Effector CD8-positive, alpha-beta T cell (primary cell): ENCODE measurements around the gene CCDC51.

Experiments used
- DNase-seq: peaks from one replicate; lab custom pipeline; 2025; lab: John Stamatoyannopoulos, UW

The CCDC51 gene

DNA sequence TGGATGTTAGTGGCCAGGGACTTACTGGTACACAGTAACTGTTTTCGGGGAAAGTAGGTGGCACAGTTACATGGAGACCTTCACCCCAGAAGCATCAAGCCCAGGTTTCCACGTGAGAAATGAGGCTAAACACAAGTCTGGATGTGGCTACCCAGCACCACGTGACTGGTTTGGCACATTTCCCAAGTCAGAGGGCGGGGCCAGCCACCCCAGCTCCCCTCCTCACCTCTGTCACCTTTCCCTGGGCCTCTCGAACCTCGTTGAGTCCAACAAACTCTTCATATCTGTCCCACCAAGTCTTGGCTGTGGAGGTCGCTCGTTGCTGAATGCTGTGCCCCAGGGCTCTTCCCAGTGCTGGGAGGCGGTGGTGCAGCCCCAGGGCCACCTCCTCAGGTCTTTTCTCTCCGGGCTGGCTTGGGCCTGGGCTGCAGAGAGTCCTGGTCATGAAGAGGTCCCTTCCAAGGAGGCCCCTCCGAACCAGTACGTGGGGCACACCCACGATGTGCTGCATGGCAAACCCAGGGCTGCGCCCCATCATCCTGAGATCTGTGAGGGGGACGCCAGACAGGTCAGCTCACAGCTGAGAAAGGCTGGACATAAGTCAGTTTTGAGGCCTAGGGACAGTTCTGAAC lies 5.2 kb downstream of the CCDC51 start:
- no peak for DNase-seq

DNA sequence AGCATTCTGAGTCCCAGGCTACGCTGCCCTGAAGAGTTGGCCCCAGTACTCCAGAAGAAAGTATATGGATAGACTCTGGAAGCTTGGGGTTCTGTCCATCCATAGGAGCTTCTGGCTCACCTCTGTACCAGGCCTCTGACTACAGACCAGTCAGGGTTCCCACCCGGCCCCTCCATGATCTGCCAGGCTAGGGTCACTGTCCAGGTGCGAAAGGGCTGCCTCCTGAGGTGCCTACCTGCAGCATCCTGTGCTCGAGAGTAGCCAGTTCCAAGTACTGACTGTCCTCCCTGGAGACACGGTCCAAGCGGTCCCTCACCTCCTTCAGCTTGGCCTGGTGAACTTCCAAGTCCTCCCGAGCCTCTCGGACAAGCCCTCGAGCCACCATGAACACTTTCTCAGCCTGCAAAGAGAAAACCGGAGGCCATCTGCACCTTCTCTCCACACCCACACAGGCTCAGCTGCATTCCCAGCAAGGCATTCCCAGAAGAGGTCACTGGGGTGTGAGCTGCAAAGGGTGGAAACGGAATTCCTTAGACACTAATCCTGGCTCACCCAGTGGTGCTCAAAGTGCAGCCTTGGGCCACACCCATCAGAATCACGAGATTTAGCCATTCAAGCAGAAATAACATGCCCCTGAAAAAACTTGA lies 6.3 kb downstream of the CCDC51 start:
- no peak for DNase-seq

DNA sequence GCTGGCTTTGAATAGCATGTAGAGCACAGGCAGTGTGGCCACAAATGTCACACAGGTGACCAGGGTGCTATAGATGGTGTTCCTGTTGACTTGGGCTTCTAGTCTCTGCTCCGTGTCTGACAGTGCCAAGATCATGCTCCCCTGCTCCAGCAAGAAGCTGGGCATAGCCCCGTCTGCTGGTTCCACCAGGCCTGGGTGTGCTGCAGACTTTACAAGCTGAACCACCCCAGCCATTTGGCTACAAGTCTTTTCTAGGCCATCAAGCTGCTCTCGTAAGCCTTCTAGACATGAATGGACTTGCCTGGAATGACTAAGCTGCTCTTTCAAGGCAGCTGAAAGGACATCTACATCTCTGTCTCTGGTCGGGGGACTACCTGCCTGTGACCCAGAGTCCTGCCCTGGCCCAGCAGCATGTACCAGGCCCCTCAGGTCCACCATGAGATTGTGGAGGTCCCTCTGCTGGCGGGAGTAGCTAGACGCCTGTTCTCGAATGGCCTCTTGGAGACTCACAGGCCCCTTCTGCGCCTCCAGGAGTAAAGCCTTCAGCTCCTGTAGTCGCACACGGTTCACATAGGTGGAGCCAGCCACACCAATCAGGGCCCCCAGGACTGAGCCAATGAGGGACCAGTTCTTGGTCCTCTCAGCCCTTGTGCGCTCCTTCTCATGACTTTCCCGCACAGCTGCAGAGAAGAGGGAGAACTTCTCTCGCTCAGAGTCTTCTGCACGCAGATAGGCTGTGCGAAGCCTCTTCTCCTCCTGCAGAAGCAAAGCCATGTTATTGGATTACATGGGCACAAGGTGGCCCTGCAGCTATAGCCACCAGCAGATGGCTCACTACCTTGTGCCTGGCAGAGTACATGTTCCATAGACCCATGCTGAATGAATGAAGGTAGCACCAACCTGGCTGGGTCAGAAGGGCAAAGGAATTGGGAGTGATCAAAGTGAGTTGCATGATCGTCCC lies 7.2 kb downstream of the CCDC51 start:
- DNase-seq, result no peak

DNA sequence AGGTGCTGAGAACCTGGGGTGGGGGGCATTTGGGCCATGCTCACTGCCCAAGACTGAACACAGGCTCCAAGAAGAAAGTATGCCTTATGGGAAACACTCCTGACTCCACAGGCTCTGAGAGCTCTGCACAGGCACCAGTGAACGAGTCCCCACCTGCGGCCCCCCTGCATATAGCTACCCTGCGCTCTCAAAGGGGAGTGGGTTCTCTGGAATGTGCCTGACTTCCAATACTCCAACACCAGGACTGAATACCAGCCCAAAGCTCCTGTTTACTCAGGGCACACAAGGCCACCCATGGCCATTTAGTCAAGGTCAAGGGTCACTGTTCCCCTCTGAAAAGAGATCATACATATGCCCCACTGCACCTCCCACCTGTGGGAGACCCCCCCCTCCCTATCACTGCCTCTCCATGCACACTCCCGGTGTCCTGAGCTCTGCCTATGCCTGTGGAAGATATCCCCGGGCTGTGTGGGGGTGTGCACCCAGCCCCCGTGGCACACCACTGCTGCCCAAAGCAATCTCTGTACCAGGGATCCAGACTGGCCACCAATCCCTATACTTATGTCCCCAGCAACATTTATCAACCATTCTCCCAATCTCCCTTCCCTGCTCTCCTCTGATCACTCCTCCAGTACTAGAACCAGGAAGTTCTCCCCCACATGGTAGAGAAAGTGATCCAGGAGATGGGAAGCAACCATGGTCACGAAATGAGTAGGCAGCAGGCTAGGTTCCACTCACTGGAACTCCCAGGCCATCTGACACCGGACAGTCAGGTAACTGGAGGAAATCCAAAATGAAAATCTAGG lies 8.5 kb downstream of the CCDC51 start:
- DNase-seq, result no peak

DNA sequence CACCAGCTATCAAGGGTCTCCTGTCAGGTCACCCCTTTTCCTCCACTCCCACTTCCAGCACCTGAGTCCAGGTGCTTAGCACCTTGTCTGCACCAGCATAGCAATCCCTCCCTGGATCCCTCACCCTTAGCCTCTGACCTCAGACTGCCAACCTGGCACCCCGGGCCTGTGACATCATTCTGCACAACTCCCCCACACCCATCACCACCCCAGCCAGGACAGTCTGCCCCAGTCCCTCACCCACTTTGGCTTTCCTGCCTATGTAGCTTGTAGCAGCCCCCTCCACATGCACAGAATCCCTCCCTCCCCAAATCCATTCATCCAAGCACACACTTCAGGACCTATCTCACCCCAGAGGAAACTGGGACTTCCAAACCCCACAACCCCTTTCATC lies 9.2 kb downstream of the CCDC51 start:
- DNase-seq, result no peak

DNA sequence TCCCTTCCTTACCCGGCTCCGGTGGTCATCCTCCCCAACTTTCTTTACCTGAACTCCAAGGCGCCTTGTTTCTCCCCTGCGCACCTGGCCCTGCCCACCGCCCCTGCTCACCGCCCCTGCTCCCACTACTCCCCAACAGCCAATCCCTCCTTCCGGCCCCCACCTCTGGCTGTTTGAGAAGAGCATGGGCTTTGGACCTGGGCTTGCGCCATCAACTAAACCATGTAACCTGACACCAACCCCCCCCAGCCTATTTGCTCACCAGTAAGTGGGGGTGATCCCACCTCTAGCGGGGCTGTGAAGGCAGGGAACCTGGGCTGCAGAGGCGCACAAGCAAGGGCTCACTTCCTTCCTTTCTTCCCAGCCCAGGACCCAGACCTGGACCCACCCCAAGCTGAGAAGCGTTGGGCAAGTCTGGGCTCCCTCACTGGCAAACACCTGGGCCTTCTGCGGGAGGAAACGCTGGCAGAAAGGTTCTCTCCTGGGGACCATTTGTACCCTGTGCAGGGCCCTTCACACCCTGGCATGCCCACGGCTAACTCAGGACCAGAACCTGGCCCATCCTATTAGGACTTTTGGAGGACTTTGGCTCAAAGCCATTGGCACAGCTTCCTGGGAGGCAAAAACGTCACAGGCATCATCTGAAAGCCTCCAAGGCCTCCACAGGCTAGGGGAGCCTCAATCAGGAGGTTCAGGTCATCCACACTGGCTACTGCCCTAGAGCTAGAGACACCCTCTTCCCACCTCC lies 9.8 kb downstream of the CCDC51 start, which contains the start of gene PLXNB1:
PLXNB1 (minus strand) TSS at position 127 of the 748 bp plus-strand sequence. CDS start 5,475 bp downstream, outside the sequence.
- DNase-seq, result peak; percentile 9

DNA sequence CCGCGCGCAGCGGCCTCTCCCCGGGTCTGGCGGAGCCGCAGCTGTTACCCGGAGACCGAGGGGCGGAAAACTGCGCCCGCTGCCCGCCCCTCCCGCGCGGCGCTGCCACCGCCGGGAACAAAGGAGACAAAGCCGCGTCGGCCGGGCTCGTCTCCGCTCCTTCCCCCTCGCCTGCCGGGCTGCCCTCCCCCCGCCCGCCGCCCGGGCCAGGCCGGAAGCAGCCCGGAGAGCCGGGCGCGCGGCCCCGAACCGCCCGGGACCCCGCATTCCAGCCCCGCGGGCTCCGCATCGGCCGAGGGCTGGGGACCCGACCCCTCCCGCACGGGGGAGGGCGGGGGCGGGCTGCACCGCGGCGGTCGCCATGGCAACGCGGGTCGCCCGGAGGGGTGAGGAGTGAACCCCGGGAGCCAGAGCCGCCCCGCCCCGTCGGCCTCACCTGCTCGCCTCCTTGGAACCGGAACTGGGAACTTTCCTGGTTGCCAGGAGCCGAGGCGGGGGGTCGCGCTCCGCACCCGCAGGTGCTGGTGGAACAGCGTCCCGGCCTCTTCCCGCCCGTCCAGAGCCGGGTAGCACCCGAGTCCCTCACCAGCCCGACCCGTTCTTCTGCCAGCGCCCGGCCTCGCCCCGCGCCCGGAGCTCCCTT lies 10.5 kb downstream of the CCDC51 start:
- peak; percentile 58 for DNase-seq

DNA sequence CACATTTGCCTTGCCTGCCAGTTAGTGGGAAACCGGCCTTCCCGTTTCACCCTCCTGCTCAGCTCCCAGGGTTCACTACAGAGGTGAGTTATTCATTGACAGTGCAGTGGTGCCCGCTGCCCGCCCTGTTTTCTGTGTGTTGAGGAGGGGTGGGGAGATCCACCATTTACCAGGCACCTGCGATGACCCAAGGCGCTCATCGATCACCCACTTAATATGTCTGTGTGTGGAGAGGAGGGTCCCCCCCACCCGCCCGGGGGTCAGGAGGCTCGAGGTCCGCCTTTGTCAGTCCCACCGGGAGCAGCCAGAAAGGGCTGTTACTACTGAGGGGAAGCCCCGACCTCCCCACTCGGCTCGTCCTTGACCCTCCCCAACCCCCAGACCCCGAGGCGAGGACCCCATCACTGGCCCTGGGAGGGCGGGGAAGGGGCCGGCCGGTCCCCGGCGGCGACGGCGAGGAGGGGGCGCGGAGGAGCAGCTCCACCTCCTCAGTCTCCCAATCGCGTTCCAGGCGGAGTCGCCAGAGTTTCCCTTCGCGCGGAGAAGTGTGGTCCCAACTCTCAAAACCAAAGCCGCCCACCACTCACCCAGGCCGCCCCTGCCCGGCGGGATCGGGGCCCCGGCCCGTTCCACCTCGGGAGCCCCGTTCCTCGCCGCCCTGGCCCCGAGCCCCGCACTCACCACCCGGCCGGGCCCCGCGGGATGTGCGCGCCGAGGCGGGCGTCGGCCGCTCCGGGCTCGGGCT lies 11.2 kb downstream of the CCDC51 start:
- no peak for DNase-seq

DNA sequence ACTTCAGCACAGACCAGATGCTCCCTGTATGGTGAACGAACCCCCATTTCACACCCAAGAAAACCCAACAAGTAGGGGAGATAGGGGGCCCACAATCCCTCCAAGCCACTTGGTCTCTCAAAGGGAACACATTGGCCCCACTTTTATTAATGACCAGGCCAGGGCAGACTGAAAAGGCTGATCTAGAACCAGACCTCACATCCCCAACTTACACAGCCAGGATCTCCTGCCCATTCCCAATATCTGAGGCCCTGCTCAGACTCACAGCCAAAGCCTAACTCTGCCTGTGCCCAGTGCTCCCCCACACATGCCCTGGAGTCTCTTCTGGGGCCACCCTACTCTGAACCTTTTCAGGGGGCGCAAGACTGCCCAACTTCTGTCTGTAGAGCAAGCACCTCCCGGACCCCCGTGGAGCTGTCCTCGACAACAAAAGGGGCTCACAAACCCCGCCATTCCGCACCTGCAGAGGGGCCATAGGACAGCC lies 11.8 kb downstream of the CCDC51 start:
- DNase-seq, result no peak

DNA sequence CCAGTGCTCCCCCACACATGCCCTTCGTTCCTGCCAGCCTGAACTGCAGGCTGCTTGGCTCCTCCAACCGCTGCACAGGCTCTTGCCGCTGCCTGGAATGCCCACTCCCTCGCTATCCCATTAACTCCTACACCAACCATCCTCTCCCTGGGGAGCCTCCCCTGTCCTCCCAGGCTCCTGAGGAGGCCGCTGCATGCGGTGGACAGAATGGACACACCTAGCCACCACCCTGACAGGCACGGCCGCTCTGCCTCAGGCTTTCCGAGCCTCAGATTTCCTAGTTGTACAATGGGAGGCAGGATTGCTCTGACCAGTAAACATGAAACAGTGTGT lies 12.3 kb downstream of the CCDC51 start:
- no peak for DNase-seq

DNA sequence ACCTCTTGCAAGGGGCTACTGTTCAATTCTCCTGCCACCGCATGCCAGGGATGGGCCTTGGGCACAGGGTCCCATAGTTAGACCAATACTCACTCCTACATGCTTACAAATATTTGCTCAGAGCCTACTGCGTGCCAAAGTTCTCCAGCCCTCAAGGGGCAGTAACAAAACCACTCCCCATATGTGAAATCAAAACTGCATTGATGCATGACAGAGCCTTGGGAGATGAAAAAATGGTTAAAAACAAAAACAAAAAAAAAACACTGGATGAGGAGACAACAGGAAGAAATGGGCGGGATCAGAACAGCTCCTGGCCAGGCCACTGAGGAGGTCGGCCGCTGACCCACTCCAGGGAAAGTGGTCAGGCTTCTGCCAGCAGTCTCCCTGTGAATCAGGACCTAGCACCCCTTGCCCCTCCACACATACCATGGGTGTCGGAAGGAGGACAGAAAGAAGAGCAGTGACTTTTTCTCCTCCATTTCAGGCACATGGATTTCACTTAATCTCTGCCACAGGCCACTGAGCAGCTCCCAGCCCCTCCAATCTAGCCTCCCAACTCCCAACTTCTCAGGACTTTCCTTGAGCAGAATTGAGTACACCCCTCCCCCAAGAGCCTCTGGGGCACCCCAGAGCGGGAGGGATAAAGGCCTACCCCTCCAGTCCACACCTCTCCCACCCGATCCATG lies 12.8 kb downstream of the CCDC51 start:
- DNase-seq, result no peak

DNA sequence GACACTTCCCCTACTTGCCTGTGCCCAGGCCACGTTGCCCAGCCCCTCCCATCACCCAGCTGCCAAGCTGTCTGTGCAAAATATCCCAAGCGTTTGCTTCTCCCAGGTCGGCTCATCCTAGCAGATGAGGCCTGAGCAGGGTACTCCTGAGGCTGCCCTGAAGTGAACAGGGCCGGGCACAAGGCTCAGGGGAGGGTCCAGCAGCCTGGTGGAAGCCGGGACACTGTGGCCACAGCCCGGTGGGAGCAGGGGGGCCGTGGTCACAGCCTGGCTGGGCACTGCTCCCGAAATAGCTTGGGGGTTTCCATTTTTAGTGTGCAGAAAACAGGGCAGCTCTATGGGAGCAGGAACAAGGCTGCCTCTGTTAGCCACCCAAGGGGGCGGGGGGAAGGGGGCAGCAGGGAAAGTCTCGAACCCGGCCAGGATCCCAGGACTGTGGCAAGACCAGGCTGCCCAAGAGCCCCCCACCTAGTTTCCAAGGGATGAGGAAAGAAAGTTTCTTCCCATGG lies 13.5 kb downstream of the CCDC51 start:
- DNase-seq, result no peak

DNA sequence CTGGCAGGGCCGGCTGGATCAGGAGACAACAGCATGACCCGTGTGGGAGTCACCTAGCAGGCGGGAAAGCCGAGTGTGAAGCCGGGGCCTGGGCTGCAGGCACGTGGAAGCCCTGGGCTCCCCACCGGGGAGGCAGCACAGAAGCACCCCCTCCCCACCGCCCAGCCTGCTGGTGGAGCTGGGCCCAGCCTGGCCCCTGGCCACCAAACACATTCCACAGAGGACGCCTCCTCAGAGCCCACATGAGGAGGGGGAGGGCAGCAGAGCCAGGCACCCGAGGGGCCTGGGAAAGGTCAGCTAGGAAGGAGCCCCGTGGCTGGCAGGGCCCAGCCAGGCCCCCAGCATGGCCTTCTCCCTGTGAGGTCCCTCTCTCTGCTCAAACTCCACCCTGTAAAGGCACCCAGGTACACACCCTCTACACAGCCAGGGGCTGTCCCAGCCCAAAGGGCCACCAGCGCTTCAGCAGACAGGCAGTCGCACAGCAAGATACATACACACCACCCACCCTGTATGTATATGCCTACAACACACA lies 14.6 kb downstream of the CCDC51 start:
- no peak for DNase-seq

DNA sequence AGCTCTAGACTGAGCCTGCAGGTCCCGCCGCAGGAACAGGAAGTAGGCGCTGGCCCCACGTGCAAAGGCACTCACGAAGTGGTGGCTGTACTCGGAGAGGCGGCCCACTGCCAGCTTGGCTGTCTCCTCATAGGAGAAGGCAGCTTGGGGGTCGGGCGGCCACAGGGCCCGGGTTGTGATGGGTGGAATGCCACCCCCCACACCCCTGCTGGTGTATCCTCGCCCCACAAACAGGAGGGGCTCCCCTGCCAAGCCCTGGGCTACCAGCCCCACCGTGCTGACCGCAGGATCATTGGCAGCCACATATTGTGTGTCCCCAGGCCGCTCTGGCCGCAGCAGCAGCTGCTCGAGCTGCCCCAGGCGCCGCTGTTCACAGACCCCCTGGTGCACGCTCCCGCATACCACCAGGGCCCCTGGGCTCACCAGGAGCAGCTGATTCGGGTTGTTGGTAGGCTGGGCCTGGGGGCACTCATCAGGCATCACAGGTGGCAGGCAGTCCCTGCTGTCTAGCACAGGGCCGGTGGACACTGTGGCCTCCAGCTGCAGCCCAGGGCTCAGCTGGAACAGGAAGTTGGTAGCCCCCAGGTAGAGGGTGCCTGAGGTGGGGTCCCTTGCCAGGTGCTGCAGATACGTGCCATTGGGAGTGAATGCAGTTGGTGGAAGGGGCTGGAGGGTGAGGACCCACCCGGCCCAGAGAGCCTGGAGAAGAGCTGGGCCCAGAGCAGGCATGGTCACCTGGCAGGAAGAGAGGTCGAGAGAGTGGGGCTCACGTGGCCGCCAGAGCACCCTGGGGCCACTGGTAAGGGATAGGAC lies 15.8 kb downstream of the CCDC51 start:
- DNase-seq, result no peak

DNA sequence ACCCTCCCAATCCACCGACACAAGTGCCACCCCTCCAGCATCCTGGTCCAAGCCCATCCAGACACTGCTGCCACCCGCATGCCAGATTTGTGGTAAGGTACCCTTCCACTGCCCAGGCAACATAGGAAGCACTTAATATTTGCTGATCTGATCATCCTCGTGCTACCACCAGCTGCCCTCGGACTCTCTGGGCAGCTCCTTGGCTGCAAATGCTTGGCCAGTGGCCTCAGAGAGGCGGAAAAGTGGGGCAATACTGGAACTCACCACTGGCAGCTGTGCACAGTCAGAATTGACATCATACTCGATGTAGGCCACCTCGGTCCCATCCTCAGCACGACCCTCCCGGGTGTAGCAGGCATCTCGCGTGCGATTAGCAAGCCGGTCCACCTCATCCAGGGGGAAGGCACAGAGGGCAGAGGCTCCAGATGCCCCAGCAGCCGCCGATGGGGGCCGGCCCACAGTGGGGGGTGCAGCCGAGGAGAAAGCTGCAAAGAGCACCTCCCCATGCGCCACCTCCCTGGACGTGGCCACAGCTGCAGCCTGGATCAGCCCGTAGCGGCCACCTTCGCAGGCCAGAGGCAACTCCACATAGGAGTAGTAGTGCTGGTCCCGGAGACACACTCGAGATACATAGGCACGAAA lies 16.6 kb downstream of the CCDC51 start:
- DNase-seq, result no peak

DNA sequence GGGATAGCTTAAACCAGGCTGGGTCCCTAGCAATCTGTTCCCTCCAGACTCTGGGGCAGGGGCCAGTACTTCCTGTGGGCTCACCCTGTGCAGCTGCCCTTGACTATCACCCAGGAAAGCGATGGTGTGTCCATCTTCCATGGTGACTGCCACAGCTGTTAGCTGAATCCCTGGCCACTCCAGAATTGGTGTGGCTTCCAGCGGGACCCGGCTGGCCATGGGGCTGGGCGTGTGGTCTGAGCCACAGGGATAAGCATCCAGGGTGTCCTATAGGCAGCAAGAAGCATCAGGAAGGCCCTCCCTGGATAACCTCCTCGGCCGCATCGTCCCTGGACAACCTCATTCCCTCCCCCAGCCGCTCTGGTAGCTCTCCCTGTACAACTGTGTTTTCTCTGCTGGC lies 17.2 kb downstream of the CCDC51 start:
- DNase-seq, result no peak

DNA sequence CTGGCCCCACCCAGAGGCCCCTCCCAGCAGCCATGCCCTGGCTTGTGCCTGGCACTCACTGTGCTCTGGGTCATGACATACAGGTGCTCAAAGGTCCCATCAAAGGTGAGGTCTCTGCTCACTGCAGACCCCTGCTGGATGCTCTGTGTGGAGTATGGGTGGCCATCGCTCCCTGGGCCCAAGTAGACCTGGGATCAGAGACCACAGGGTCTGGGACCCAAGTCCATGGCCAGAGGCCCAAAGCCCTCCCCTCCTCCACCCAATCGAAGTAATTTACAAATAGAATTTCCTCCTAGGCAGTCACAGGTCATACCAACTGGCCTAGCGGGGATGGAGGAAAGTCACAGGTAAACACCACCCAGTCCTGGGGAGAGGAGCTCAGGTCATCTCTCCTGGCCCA lies 17.6 kb downstream of the CCDC51 start:
- DNase-seq, result no peak
